HFF-Myc (cell line): ENCODE results near the gene HOMER1.
A peak's percentile ranks its signal among the peaks of the same experiment; 100 is the strongest.
"Not testable (repeated sequence)": the region's sequence is repeated elsewhere in the genome, so short reads cannot be mapped to it uniquely, and the experiment has no call there.

Experiments
- DNase-seq: peaks from one replicate; pipeline ENCODE4 v3.0.0-alpha.2; 2011; ENCODE audit warnings: low read depth; ENCODE audit errors: extremely low read depth
- H3K4me3 ChIP-seq: replicated peaks from 2 replicates; pipeline ENCODE4 v1.5.1; 2011; ENCODE audit warnings: low read depth, mild to moderate bottlenecking, control low read depth, low read length
- CTCF ChIP-seq: IDR thresholded peaks from 2 replicates; pipeline ENCODE4 v1.5.1; 2012; ENCODE audit warnings: mild to moderate bottlenecking, low read depth, low read length, control low read depth; ENCODE audit errors: missing control alignments

The HOMER1 gene

GRCh38 chr5:79518718-79519117, 4.8 kb upstream of the HOMER1 start:
- DNase-seq = no peak
- H3K4me3 ChIP-seq = no peak overlapping the region
- TF ChIP-seq CTCF = no peak

- no peak overlapping the region for H3K4me3 ChIP-seq
- DNase-seq = no peak
- no peak for TF ChIP-seq CTCF
These were observed 3.7 kb upstream of the HOMER1 start for GRCh38 chr5:79517601-79518000.

GRCh38 chr5:79516986-79517385, 3.1 kb upstream of the HOMER1 start:
- no peak overlapping the region for H3K4me3 ChIP-seq
- DNase-seq = no peak
- TF ChIP-seq CTCF = no peak

- DNase-seq = not testable (repeated sequence)
These were observed 2.4 kb upstream of the HOMER1 start for GRCh38 chr5:79516331-79516730.

GRCh38 chr5:79514391-79515105, 614 bp upstream of the HOMER1 start:
- no peak for TF ChIP-seq CTCF
- H3K4me3 ChIP-seq = peak overlapping the region; percentile 56
- DNase-seq = peak; percentile 72

More at GRCh38 chr5:79516331-79516730, 2.4 kb upstream of the HOMER1 start:
- not testable (repeated sequence) for H3K4me3 ChIP-seq

GRCh38 chr5:79513308-79513703, 628 bp downstream of the HOMER1 start:
- TF ChIP-seq CTCF = no peak
- peak overlapping the region; percentile 56 for H3K4me3 ChIP-seq
- no peak for DNase-seq

- peak overlapping the region; percentile 56 for H3K4me3 ChIP-seq
- DNase-seq = no peak
- TF ChIP-seq CTCF = no peak
These were observed 1.2 kb downstream of the HOMER1 start for GRCh38 chr5:79512471-79513307.
